Measurements from ENCODE around the gene DNAJC6.
"Not testable (repeated sequence)": the region's sequence is repeated elsewhere in the genome, so short reads cannot be mapped to it uniquely, and the experiment has no call there.

The DNAJC6 gene

GRCh38 chr1:65431111-65431705 is 121.9 kb downstream of the DNAJC6 start:
- no peak for DNase-seq (ENCODE audit: low read depth)

- DNase-seq (ENCODE audit: low read depth) = no peak
Observed at GRCh38 chr1:65432918-65433317, 123.6 kb downstream of the DNAJC6 start.

GRCh38 chr1:65434255-65434654 is 124.9 kb downstream of the DNAJC6 start:
- no peak for DNase-seq (ENCODE audit: low read depth)

GRCh38 chr1:65434760-65435159 is 125.4 kb downstream of the DNAJC6 start:
- no peak for DNase-seq (ENCODE audit: low read depth)

- no peak for DNase-seq (ENCODE audit: low read depth)
Observed at GRCh38 chr1:65435987-65436386, 126.6 kb downstream of the DNAJC6 start.

GRCh38 chr1:65437616-65438015 is 128.3 kb downstream of the DNAJC6 start:
- no peak for DNase-seq (ENCODE audit: low read depth)

- DNase-seq (ENCODE audit: low read depth) = no peak
Observed at GRCh38 chr1:65440322-65440900, 131.1 kb downstream of the DNAJC6 start.

GRCh38 chr1:65440915-65441314 is 131.6 kb downstream of the DNAJC6 start:
- DNase-seq (ENCODE audit: low read depth) = no peak

GRCh38 chr1:65441464-65441863 is 132.1 kb downstream of the DNAJC6 start:
- no peak for DNase-seq (ENCODE audit: low read depth)

- DNase-seq (ENCODE audit: low read depth) = no peak
Observed at GRCh38 chr1:65442442-65442841, 133.1 kb downstream of the DNAJC6 start.

- DNase-seq (ENCODE audit: low read depth) = no peak
Observed at GRCh38 chr1:65443647-65444046, 134.3 kb downstream of the DNAJC6 start.

GRCh38 chr1:65444128-65444640 is 134.8 kb downstream of the DNAJC6 start:
- DNase-seq (ENCODE audit: low read depth) = no peak

GRCh38 chr1:65445837-65446236 is 136.5 kb downstream of the DNAJC6 start:
- DNase-seq (ENCODE audit: low read depth) = no peak

- DNase-seq (ENCODE audit: low read depth) = no peak
Observed at GRCh38 chr1:65449214-65449823, 140.0 kb downstream of the DNAJC6 start.

GRCh38 chr1:65455678-65456077 is 146.3 kb downstream of the DNAJC6 start:
- not testable (repeated sequence) for DNase-seq (ENCODE audit: low read depth)

GRCh38 chr1:65456481-65456880 is 147.1 kb downstream of the DNAJC6 start:
- no peak for DNase-seq (ENCODE audit: low read depth)

- no peak for DNase-seq (ENCODE audit: low read depth)
Observed at GRCh38 chr1:65457868-65458267, 148.5 kb downstream of the DNAJC6 start.

- no peak for DNase-seq (ENCODE audit: low read depth)
Observed at GRCh38 chr1:65458730-65459396, 149.5 kb downstream of the DNAJC6 start.

GRCh38 chr1:65459397-65459768 is 150.0 kb downstream of the DNAJC6 start:
- no peak for DNase-seq (ENCODE audit: low read depth)
